Measurements from ENCODE around the gene CD226. TPM values are rescaled to one million over a fixed set of nuclear protein-coding genes. Genes with fewer than 3 reads are reported as not detected.

The CD226 gene
- total RNA-seq, 4 donors from 2014 or later: 0.03 to 1.6 (median 0.22) TPM

GRCh38 chr18:69808399-69808798, 139.3 kb downstream of the CD226 start:
- intact Hi-C loops (cut with DNase I; ENCODE audit: low total_unique reads): no loop called here
- no peak for DNase-seq
- in situ Hi-C loops (cut with MboI; ENCODE audit: low sequenced_read_pairs in 4 of 4): loop anchor here in 1 of 4 donors (25.0 kb wide), 1 partner anchor 96 kb away; no protein-coding TSS in a partner anchor
- Histone ChIP-seq H3K27me3 (no peaks in the 10 kb centered on the region), H3K27ac (no peak overlapping the region), H3K4me1 (no peaks in the 10 kb centered on the region), H3K4me3 (no peak overlapping the region), H3K9me3 (no peaks in the 10 kb centered on the region), H3K36me3 (no peaks in the 10 kb centered on the region)
- no peak for ATAC-seq
- TF ChIP-seq CTCF (IDR thresholded peaks at IDR 0.05 in 4 of 5, conservative IDR thresholded peaks at IDR 0.05 in 1 of 5) (no peak), POLR2A (IDR thresholded peaks at IDR 0.05) (no peak)

GRCh38 chr18:69804776-69805501, 142.7 kb downstream of the CD226 start:
- H3K4me3 ChIP-seq: no peak overlapping the region
- no peaks in the 10 kb centered on the region for H3K4me1 ChIP-seq
- in situ Hi-C loops (cut with MboI; ENCODE audit: low sequenced_read_pairs in 4 of 4): loop anchor here in 1 of 4 donors (25.0 kb wide), 1 partner anchor 93 kb away; no protein-coding TSS in a partner anchor
- ATAC-seq (no peak), DNase-seq (no peak)
- H3K9me3 ChIP-seq: no peaks in the 10 kb centered on the region
- TF ChIP-seq CTCF (IDR thresholded peaks at IDR 0.05 in 4 of 5, conservative IDR thresholded peaks at IDR 0.05 in 1 of 5) (no peak), POLR2A (IDR thresholded peaks at IDR 0.05) (no peak)
- H3K27me3 ChIP-seq: no peaks in the 10 kb centered on the region
- intact Hi-C loops (cut with DNase I; ENCODE audit: low total_unique reads): no loop called here
- no peak overlapping the region for H3K27ac ChIP-seq
- no peaks in the 10 kb centered on the region for H3K36me3 ChIP-seq

All from gastrocnemius medialis (tissue), 4 donors.